Stimulated activated naive CD4-positive, alpha-beta T cell treated with Interleukin-2 at 50 U/mL for 16 hours (primary cell): Measurements from ENCODE around the gene LRBA.

ENCODE experiments used
- DNase-seq: peaks from one replicate; lab custom pipeline; 2025; lab: John Stamatoyannopoulos, UW

Gene LRBA

GRCh38 chr4:150805183-150806025 lies 209.7 kb downstream of the LRBA start:
- no peak for DNase-seq

- DNase-seq, result no peak
These were observed 213.3 kb downstream of the LRBA start for GRCh38 chr4:150801833-150802232.

GRCh38 chr4:150799207-150799606 lies 215.9 kb downstream of the LRBA start:
- no peak for DNase-seq

- DNase-seq, result no peak
These were observed 220.4 kb downstream of the LRBA start for GRCh38 chr4:150794706-150795105.

GRCh38 chr4:150789864-150790263 lies 225.2 kb downstream of the LRBA start:
- DNase-seq, result no peak

- DNase-seq, result no peak
These were observed 230.1 kb downstream of the LRBA start for GRCh38 chr4:150784939-150785338.

- DNase-seq, result no peak
These were observed 230.8 kb downstream of the LRBA start for GRCh38 chr4:150784305-150784704.

- DNase-seq, result no peak
These were observed 232.2 kb downstream of the LRBA start for GRCh38 chr4:150782921-150783320.

- DNase-seq, result no peak
These were observed 232.8 kb downstream of the LRBA start for GRCh38 chr4:150782311-150782710.

GRCh38 chr4:150781191-150781590 lies 233.9 kb downstream of the LRBA start:
- no peak for DNase-seq

- DNase-seq, result no peak
These were observed 235.4 kb downstream of the LRBA start for GRCh38 chr4:150779707-150780106.

- no peak for DNase-seq
These were observed 241.2 kb downstream of the LRBA start for GRCh38 chr4:150773729-150774449.

- no peak for DNase-seq
These were observed 242.1 kb downstream of the LRBA start for GRCh38 chr4:150773032-150773431.

GRCh38 chr4:150771382-150771781 lies 243.7 kb downstream of the LRBA start:
- no peak for DNase-seq

GRCh38 chr4:150769845-150770244 lies 245.2 kb downstream of the LRBA start:
- no peak for DNase-seq

GRCh38 chr4:150769248-150769647 lies 245.8 kb downstream of the LRBA start:
- no peak for DNase-seq

GRCh38 chr4:150768497-150768896 lies 246.6 kb downstream of the LRBA start:
- DNase-seq, result no peak

GRCh38 chr4:150765216-150765615 lies 249.9 kb downstream of the LRBA start:
- no peak for DNase-seq

- no peak for DNase-seq
These were observed 263.4 kb downstream of the LRBA start for GRCh38 chr4:150751648-150752047.

GRCh38 chr4:150750824-150751223 lies 264.3 kb downstream of the LRBA start:
- DNase-seq, result no peak

GRCh38 chr4:150746156-150746555 lies 268.9 kb downstream of the LRBA start:
- DNase-seq, result no peak

- DNase-seq, result no peak
These were observed 270.5 kb downstream of the LRBA start for GRCh38 chr4:150744570-150744969.

- no peak for DNase-seq
These were observed 271.3 kb downstream of the LRBA start for GRCh38 chr4:150743564-150744342.
